COR-L47 (cell line): ENCODE data around the gene RACGAP1.
"Not testable (repeated sequence)": the region's sequence is repeated elsewhere in the genome, so short reads cannot be mapped to it uniquely, and the experiment has no call there.

Experiments
- DNase-seq: peaks from one replicate; lab custom pipeline; 2025; lab: John Stamatoyannopoulos, UW

The RACGAP1 gene

GRCh38 chr12:50026691-50027090, 1.4 kb upstream of the RACGAP1 start:
- DNase-seq, result no peak

GRCh38 chr12:50024805-50025186, 498 bp downstream of the RACGAP1 start:
- no peak for DNase-seq

GRCh38 chr12:50024227-50024626, 1.1 kb downstream of the RACGAP1 start:
- DNase-seq, result no peak

DNA sequence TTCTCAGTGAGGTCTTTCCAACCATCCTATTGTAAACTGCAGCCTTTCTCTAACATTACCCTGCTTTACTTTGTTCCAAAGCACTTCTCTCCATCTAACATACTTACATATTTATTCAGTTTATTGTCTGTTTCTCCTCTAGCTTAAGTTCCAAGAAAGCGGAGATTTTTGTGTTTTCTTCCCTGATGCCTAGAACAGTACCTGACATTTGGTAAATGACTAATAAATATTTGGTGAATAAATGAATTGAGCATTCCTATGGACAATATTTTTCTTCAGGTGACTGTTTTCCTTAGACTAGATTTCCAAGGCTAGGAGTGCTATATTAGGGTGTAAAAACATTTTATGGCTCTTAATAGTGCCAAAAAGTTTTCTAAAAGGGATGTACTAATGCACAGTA, 2.4 kb downstream of the RACGAP1 start:
- no peak for DNase-seq

DNA sequence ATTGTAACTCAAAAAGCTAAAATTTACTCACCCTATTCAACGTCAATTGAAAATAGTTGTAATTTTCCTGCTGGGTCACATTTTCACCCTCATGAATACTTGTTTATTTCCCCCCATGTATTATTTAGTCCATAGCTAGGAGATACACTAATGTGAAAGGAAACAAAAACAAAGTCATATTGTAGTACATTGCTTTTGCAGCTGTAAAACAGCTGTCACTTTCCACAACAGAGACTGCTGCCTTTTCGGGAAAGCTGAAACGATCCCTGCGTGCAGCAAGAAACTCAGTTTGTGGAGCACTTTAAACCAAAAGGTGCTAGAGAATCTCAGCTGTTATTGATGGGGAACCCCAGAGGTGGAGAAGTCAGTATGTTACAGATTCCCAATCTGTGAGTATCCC, 4.3 kb downstream of the RACGAP1 start:
- DNase-seq, result no peak

DNA sequence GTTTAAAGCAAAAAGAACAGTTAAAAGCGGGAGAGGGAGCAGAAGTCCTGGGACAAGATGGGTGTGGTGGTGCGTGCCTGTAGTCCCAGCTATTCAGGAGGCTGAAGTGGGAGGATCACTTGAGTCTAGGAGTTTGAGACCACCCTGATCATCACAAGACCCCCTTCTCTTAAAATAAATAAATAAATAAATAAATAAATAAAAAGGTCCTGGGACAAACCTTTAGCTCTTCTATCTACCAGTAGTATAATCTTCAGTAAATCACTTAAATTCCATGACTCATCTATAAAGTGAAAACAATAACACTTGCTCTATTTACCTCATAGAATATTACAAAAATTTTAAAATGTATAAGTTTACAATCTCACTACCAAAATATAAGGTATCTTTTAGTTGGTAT, 5.8 kb downstream of the RACGAP1 start:
- DNase-seq, result no peak

- no peak for DNase-seq
Measured at GRCh38 chr12:50018968-50019367, 6.3 kb downstream of the RACGAP1 start.

DNA sequence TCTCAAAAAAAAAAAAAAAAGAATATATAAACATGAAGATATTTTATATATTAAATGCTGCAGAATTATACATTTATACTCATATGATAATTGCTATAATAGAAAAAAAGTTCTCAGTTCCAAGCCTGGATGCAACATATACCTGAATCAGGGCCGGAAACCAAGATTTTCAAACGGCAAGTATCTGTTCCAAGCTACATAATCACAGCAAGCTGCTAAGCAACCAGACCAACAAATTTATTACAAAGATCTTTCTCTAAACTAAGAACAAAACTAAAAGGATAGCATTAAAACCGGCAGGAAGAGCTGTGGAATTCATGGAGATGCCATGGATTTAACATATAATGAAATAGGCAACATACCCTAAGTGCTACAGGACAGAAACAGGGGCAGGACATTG, 7.1 kb downstream of the RACGAP1 start:
- no peak for DNase-seq

GRCh38 chr12:50017641-50018040, 7.7 kb downstream of the RACGAP1 start:
- no peak for DNase-seq

GRCh38 chr12:50016501-50017475, 8.5 kb downstream of the RACGAP1 start:
- DNase-seq, result no peak

GRCh38 chr12:50014342-50014741, 11.0 kb downstream of the RACGAP1 start:
- DNase-seq, result no peak

DNA sequence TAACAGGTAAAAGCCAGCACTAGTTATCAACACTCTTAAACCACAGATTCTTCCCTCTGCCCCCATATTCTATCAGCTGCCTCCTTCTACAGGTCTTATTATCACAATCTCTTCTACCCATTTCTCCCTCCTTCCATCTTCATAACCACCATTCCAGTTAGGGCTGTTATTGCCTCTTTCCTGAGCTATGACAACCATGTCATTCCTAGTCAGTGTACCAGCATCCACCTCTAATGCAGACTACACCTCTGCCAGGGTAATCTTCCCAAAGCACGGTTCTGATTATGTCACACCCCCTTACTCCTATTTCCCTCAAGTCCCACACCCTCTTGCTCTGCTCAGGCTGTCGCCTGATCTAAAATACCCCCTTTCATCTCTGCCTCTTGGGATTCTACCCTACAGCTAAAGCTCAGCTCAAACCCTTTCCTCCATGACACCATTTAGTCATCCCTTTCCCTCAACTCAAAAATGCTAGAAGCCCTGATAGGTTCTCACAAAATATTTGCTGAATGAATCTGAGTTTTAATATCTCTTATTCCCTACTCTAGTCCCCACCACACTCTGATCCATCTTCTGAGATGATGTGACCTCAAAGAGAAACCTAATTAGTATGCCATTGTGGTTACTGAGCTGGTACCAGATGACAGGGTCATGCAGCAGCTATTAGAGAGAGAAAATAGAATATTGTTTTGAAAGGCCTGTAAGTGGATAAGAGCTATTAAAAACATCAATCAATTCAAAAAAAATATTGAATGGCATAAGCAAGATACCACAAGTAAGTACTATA, 11.7 kb downstream of the RACGAP1 start:
- no peak for DNase-seq

- DNase-seq, result no peak
Measured at GRCh38 chr12:50006754-50007442, 18.4 kb downstream of the RACGAP1 start.

DNA sequence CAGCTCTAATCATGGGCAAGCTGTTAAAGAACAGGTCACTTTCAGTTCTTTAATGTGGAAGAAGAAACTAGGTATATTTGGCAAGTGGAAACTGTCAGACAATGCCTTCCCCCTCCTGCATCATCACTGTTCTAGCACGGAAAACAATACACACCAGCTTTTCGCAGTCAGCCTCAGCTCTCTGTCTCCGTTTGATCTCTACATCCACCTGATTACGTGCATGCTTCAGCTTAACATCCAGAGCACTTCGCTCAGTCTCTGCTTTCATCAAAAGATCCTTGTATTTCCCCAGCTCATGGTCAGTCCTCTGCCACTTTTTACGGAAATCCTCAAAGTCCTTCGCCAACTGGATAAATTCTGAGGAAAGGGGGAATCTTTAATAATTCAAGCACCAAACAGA, 19.0 kb downstream of the RACGAP1 start:
- no peak for DNase-seq

- DNase-seq, result no peak
Measured at GRCh38 chr12:50005175-50005574, 20.1 kb downstream of the RACGAP1 start.

GRCh38 chr12:50004696-50005095, 20.6 kb downstream of the RACGAP1 start:
- no peak for DNase-seq

DNA sequence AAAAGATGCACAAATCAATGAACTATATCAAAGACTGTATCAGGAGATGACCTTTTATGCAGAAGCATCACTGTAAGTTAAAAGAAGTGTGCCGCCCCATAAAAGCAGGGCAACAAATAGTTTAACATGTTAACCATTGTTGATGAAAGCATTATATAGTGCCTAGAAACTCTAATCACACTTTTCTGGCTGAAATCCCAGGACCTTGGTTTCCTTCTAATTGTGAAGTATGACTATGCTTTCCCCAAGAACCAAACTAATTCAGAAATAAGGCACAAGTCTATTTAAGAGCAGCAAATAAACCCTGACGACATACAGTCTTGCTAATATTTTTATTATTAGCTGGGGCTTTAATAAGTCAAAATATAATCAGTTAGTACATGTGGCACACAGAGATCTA, 21.7 kb downstream of the RACGAP1 start:
- no peak for DNase-seq

DNA sequence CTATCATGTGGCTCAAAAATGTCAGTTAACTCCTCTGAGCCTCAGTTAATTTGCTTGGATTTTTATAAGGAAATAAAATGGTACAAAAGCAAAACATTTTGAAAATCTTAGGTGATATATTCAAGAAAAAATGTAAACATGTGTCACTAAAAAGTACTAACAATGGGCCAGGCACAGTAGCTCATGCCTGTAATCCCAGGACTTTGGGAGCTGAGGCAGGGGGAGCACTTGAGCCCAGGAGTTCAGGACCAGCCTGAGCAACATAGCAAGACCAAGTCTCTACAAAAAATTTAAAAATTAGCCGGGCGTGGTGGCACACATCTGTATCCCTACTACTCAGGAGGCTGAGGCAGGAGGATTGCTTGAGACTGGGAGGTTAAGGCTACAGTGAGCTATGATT, 26.8 kb downstream of the RACGAP1 start:
- no peak for DNase-seq

GRCh38 chr12:49990273-49990672, 35.0 kb downstream of the RACGAP1 start:
- DNase-seq, result no peak

DNA sequence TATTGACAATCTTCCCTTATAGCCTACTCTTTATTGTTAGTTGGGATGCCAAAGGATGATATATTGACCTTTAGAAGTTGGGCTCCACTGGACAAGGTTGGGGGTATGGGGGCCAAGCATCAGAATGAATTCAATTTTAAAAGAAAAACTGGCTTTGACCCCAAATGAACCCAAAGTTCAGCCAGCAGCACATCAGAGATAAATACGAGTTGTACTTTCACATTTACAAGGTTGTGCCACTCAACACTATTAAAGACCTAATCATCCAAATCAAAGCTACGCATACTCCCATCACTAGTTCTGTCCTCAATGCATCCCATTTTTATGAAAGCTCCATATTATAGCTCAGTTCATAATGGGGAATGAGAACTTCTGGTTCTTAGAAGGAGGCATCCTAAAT, 35.9 kb downstream of the RACGAP1 start:
- not testable (repeated sequence) for DNase-seq

- DNase-seq, result no peak
Measured at GRCh38 chr12:49987625-49988303, 37.5 kb downstream of the RACGAP1 start.

DNA sequence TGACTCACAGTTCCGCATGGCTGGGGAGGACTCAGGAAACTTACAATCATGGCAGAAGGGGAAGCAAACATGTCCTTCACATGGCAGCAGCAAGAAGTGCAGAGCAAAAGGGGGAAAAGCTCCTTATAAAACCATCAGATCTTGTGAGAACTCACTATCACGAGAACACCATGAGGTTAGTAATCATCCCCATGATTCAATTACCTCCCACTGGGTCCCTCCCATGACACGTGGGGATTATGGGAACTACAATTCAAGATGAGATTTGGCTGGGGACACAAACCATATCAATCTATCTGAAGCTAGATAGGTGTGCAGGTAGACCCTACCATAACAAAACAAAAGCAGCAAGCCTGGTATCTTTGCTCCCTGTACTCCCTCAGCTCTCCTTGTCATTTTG, 38.8 kb downstream of the RACGAP1 start:
- not testable (repeated sequence) for DNase-seq
